Muscle of back (tissue), 11 donors: Measurements from ENCODE around the gene BCORL1. TPM values are rescaled to one million over a fixed set of nuclear protein-coding genes. Genes with fewer than 3 reads are reported as not detected.

Experiments used
- DNase-seq, 3 donors: peaks; one replicate each; pipeline versions ENCODE4 v3.0.0 to v3.0.0-alpha.2; 2013
- polyA plus RNA-seq, 10 donors: library from polyadenylated mRNA; unstranded; fragments of 120-200 nt; gene quantifications; one replicate each; pipeline ENCODE4 v1.2.1, GENCODE V29; 2013; ENCODE audit not compliant: insufficient read length in 10 of 10

BCORL1 gene
- polyA plus RNA-seq, 10 donors: 14.2 to 17.1 (median 15.1) TPM

DNA sequence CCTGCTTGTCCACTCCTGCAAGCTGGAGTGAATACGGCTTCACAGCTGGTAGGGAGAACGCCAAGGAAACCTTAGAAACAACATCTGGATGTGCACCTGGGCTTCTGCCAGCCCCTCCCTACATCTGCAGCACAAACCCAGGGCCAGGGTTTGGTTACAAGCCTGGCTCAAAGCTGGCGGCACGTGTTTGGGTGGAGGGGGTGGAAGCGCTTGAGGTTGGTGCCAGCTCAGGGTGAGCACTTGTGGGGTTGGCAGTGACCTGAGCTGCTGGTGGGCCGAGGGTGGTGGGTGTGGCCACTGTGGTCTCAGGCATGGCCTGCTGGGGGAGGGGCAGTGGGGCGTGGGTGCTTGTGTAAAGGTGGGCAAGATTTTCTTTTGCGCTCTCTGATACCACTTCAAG lies 112.3 kb downstream of the BCORL1 start:
- DNase-seq: peak in 1 of 3 donors; percentile 29

DNA sequence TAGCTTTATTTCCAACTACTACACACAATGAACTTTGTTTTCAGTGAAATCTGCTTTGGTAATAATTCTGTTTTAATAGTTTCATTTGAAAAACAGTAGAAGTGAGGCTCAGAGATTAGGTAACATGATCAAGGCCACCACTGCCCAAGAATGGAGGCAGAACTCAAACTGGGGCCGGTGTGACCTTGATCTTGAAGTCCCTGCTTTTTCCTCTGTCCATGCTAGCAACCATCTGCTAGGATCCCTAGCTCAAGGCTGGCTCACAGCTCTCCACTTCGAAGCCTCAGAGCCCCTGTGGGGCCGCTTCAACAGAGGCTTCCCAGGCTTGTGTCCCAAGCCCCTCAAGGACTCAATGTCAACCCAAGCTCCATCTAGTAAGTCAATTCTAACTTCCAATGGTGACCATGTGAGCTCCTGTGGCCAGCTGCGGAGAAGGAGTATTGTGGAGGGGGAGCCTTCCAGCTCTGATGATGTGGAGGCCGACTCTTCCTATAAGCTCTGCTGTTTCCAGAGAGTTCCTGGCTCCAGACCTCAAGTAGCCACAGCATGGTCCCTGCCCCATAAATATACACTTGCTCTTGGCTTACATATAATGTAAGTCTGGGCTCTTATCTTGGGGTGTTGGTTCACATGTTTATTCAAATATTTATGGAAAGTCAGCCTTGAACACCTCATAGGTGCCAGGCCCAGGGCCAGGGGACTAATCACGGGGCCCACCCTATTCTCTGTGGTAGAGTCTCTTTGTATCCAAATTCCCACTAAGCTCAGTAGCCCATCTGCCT lies 113.0 kb downstream of the BCORL1 start:
- no peak for DNase-seq

DNA sequence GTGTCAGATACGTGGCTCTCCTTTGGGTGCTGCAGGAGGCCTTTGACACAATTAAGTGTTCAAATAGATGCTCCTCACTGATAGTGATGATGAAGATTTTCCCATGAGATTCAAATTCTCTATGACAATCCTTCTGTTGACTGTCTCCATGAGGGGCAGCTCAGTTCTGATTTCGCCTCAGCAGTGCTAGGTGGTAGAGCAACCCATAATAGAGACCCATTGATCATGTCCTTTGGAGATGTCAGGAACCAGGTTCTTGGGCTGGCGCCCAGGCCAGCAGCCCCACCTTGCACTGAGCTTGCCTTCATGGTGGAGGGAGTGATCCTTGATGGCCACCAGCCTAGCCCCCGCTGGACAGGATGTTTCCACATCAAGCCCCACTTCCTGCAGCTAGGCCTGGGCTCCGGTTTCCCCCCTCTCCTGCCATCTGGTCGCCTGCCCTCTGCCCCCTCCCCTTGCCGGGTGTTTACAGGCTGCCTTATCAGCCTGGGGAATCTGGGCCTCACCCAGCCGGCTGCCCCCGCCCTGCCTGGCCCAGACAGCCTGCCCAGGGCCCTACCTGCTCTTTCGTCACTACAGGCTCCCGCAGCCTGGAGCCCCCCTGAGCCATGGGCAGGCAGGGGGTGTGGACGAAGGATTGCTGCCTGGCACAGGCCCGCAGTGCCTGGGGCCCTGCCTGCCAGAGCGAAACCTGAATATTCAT lies 115.2 kb downstream of the BCORL1 start:
- no peak for DNase-seq

DNA sequence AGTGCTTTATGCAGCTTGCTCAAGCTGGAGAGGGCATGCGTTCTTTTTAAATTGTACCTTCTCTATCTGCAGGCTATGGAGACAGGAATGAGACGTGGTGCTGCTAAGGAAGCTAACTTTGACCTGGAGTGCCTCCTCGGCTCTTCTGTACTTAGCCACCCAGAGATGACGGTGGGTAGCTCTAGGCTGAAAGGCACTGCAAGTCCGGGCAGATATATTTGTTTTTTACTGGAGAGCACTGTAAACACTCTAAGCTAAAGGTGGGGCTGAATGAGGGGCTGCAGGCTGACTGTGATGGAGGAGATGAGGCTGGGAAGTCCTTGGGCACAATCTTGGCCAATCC lies 115.7 kb downstream of the BCORL1 start:
- DNase-seq: no peak

DNA sequence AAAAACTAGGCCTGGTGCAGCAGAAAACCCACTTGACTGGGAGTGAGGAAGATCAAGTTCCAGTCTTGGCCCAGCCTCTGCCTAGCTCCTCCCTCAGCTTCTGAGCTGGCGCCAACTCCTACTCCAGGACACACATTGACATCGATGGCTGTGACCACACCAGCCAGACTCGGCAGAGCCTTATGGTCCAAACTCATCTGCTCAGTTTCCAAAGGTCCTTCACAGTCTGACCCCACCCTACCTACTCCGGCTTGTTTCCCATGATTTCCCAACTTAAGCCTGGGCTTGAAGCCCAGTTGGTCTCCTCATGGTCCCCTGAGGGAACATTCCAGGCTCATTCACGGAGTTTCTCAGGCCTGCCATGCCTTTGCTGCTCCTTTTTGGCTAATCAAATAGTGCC lies 117.7 kb downstream of the BCORL1 start:
- DNase-seq: peak in 1 of 3 donors; percentile 51

DNA sequence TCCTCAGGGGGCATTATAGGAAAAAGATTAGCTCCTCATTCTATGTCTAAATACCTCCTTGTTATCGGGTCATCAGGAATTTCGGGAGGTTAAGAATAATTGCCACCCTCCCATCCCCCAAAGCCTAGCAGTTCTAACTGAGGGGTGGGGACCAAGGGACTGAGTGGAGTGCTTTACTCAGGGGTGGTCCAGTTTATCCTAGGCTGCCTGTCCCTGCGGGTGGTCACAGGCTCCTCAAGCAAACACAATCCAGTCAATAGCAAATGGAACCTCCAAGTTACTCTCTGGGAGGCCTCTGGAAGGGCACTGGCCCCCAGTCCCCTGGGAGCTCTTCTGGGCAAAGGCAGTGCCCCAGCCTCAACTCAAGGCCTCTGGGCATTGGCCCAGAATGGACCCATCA lies 121.2 kb downstream of the BCORL1 start:
- DNase-seq: no peak

DNA sequence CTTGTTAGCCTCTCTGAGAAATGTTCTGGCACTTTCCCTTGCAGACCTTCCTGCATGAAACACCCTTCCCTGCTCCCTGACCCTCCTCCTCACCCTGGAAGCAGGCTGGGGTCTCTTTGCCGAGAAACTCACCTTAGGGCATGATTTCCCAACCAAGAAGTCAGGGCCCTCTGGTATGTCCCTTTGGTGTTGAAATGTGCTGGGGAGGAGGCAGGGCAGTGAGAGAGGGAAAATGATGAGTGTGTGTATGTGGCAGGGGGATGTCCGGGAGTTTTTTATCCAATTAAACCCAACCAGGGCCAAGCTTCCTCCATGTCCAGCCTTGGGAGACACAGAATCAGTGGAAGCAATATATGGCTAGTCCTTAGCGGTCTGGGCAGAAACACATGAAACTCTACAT lies 122.8 kb downstream of the BCORL1 start:
- DNase-seq: no peak

DNA sequence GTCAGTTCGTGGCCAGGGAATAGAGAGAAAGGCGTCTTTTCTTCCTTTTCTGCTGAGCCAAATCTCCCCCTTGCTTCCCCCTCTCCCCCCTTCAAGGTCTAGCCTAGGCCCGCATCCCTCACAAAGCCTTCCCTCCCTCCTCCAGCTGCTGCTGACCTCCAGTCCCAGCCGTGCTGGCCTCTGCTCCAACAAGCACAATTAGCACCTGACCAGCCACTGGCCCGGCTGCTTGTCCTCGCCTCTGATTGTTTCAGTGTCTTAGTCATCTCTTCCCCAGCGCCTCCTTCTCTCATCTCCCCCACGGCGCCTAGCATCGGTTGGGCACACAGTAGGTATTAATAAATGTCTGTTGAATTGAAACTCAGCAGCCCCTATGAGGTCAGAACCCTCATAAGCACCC lies 123.6 kb downstream of the BCORL1 start:
- no peak for DNase-seq

Other genes with a start within 250 kb of the BCORL1 start
- 1 to 10 TPM; 3.6 to 6.3 (median 4.6) TPM for gene XPNPEP2, start 243.7 kb upstream of the BCORL1 start, polyA plus RNA-seq
- gene SASH3, start 202.7 kb upstream of the BCORL1 start, polyA plus RNA-seq: 1 to 10 TPM; 2.1 to 8.2 (median 2.8) TPM
- gene ZDHHC9, start 138.7 kb upstream of the BCORL1 start, polyA plus RNA-seq: 10 to 100 TPM; 30.1 to 39.0 (median 35.0) TPM
- gene UTP14A, start 76.5 kb upstream of the BCORL1 start, polyA plus RNA-seq: 10 to 100 TPM; 18.5 to 26.0 (median 22.7) TPM
- gene ELF4, start 127.9 kb downstream of the BCORL1 start, polyA plus RNA-seq: 10 to 100 TPM in 8 of 10 donors, 1 to 10 TPM in 2; 9.8 to 15.9 (median 12.0) TPM
- gene AIFM1, start 183.2 kb downstream of the BCORL1 start, polyA plus RNA-seq: 10 to 100 TPM; 19.9 to 28.1 (median 24.0) TPM
- under 1 TPM; 0.27 to 0.75 (median 0.47) TPM for gene RAB33A, start 189.3 kb downstream of the BCORL1 start, polyA plus RNA-seq